Effector memory CD8-positive, alpha-beta T cell (primary cell): Measurements from ENCODE around the gene NR2F2.
"Not testable (repeated sequence)": the region's sequence is repeated elsewhere in the genome, so short reads cannot be mapped to it uniquely, and the experiment has no call there.

Source experiments
- ATAC-seq: fragments of 150-1000 bp; cut with Tn5 transposase; replicated peaks from 2 replicates; pipeline ENCODE4 v1.10.0; 2021; ENCODE audit warnings: mild to moderate bottlenecking, moderate library complexity
- DNase-seq, 3 experiments: peaks; one replicate each; pipeline ENCODE4 v3.0.0; 2021
- H3K27ac Mint-ChIP-seq, 2 donors: one replicate each; pipeline ENCODE4 v1.8.0; 2022; ENCODE audit warnings: mild to moderate bottlenecking in 2 of 2, mixed read lengths in 2 of 2, moderate library complexity in 2 of 2
- H3K27me3 Mint-ChIP-seq, 2 donors: one replicate each; pipeline ENCODE4 v1.8.0; 2022; ENCODE audit warnings: mixed read lengths in 2 of 2
- H3K36me3 Mint-ChIP-seq: one replicate; pipeline ENCODE4 v1.8.0; 2022; ENCODE audit warnings: mild to moderate bottlenecking, moderate library complexity, mixed read lengths; ENCODE audit not compliant: insufficient read depth
- H3K4me1 Mint-ChIP-seq, 2 donors: one replicate each; pipeline ENCODE4 v1.8.0; 2022; ENCODE audit warnings: low read depth in 2 of 2, mixed read lengths in 2 of 2
- H3K4me3 Mint-ChIP-seq, 2 donors: one replicate each; pipeline ENCODE4 v1.8.0; 2022; ENCODE audit warnings: mild to moderate bottlenecking in 2 of 2, mixed read lengths in 2 of 2, moderate library complexity in 2 of 2
- H3K9me3 Mint-ChIP-seq, 2 donors: one replicate each; pipeline ENCODE4 v1.8.0; 2022; ENCODE audit warnings: mixed read lengths in 2 of 2

The NR2F2 gene

DNA sequence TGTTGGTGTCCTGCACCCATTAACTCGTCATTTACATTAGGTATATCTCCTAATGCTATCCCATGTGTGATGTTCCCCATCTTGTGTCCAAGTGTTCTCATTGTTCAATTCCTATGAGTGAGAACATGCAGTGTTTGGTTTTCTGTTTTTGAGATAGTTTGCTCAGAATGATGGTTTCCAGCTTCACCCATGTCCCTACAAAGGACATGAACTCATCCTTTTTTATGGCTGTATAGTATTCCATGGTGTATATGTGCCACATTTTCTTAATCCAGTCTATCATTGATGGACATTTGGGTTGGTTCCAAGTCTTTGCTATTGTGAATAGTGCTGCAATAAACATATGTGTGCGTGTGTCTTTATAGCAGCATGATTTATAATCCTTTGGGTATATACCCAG is 49.1 kb downstream of the NR2F2 start:
- not testable (repeated sequence) for H3K4me3 Mint-ChIP-seq, H3K27me3 Mint-ChIP-seq, H3K36me3 Mint-ChIP-seq, H3K4me1 Mint-ChIP-seq, DNase-seq, H3K9me3 Mint-ChIP-seq, ATAC-seq, H3K27ac Mint-ChIP-seq

DNA sequence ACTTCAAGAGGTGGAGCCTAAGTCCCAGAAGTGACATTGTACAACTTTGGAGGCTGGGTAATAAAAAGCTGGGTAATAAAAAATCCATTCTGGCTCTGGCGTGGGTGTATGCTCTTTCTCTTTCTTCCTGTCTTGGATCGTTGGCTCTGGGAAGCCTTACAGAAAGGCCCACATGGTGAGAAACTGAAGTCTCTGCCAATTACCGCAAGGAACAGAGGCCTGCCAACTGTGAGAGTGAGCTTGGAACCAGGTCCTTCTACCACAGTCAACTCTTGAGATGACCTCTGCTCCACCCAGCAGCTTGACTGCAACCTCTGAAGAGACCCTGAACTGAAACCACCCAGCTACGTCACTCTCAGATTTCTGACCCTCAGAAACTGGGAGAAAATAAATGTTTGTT is 51.0 kb downstream of the NR2F2 start:
- peaks cover 3% of the 10 kb centered on the region for H3K36me3 Mint-ChIP-seq
- H3K9me3 Mint-ChIP-seq, result peaks cover 0 to 3% of the 10 kb centered on the region in 2 donors
- DNase-seq, result no peak
- H3K27ac Mint-ChIP-seq, result no peak overlapping the region
- no peak for ATAC-seq
- H3K27me3 Mint-ChIP-seq, result peaks cover 0 to 11% of the 10 kb centered on the region in 2 donors
- H3K4me3 Mint-ChIP-seq, result no peak overlapping the region
- no peaks in the 10 kb centered on the region for H3K4me1 Mint-ChIP-seq

DNA sequence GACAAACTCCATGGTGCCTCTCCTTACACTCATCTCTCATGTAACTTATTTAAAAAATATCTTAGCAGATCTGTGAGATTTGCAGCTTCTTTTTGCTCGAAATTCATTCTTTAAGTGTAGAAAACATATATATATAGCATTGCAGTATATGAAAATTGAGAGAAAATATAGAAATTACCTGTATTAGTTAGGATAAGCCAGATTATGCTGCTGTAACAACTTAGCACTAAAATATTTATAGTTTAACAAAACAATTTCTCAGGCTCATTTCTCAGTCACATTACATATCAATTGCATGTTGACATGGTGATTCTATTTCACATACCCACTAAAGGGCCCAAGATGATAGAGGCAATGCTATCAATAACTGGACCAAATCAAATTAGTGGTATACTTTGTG is 54.7 kb downstream of the NR2F2 start:
- no peak for ATAC-seq
- no peak overlapping the region for H3K4me3 Mint-ChIP-seq
- no peak overlapping the region for H3K27ac Mint-ChIP-seq
- H3K27me3 Mint-ChIP-seq, result peaks cover 0 to 11% of the 10 kb centered on the region in 2 donors
- DNase-seq, result no peak
- peaks cover 3% of the 10 kb centered on the region for H3K36me3 Mint-ChIP-seq
- H3K4me1 Mint-ChIP-seq, result no peaks in the 10 kb centered on the region
- peaks cover 0 to 5% of the 10 kb centered on the region in 2 donors for H3K9me3 Mint-ChIP-seq

DNA sequence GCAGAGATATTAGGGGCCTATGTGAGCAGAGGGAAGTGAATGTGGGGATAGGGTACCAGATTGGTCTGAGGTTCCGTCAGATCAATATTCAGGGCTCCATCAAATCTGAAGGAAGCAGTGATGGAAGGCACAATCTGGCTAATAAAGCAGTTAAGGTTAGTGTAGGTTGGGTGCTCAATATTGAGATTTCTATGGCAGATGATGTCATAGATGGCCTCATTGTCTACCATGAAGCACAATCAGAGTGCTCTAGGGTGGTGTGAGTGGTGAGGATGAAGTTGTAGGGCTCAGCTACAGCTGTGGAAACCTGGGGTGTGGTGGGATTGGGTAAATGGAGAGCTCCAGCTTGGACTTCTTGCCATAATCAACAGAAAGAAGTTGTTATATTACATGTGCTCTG is 58.2 kb downstream of the NR2F2 start:
- DNase-seq (no peak), ATAC-seq (no peak)
- Mint-ChIP-seq H3K27ac (no peak overlapping the region), H3K27me3 (peaks cover 16 to 18% of the 10 kb centered on the region in 2 donors), H3K4me3 (no peak overlapping the region), H3K4me1 (no peaks in the 10 kb centered on the region), H3K36me3 (no peaks in the 10 kb centered on the region), H3K9me3 (peaks cover 5 to 8% of the 10 kb centered on the region in 2 donors)
